Mucosa of rectum (tissue), 2 donors: ENCODE measurements around the gene CD22.

Experiments used
- H3K27ac ChIP-seq, 2 donors: one replicate each; pipeline ENCODE4 v1.7.0; 2013; ENCODE audit warnings: inconsistent platforms in 2 of 2, low read depth in 2 of 2, low read length in 2 of 2
- H3K27me3 ChIP-seq, 2 donors: one replicate each; pipeline ENCODE4 v1.7.0; 2013; ENCODE audit warnings: low read length in 2 of 2; ENCODE audit not compliant: control insufficient read depth in 2 of 2, insufficient read depth in 2 of 2
- H3K36me3 ChIP-seq, 2 donors: one replicate each; pipeline ENCODE4 v1.7.0; 2013; ENCODE audit warnings: low read length in 2 of 2; ENCODE audit not compliant: control insufficient read depth in 2 of 2, insufficient read depth in 2 of 2
- H3K4me1 ChIP-seq, 2 donors: one replicate each; pipeline ENCODE4 v1.7.0; 2013; ENCODE audit warnings: low read length in 2 of 2, mild to moderate bottlenecking in 1 of 2; ENCODE audit not compliant: control insufficient read depth in 2 of 2, insufficient read depth in 2 of 2
- H3K4me3 ChIP-seq, 2 donors: one replicate each; pipeline ENCODE4 v1.7.0; 2013; ENCODE audit warnings: low read length in 2 of 2
- H3K9ac ChIP-seq, 2 donors: one replicate each; pipeline ENCODE4 v1.7.0; 2013; ENCODE audit warnings: low read length in 2 of 2, low read depth in 1 of 2, mild to moderate bottlenecking in 1 of 2
- H3K9me3 ChIP-seq, 2 donors: one replicate each; pipeline ENCODE4 v1.7.0; 2013; ENCODE audit warnings: low read length in 2 of 2; ENCODE audit not compliant: control insufficient read depth in 2 of 2
- donor health status: healthy.
- donor health status: Normal muscosa, but diverticular disease.

CD22 gene

GRCh38 chr19:35288906-35289305 lies 40.1 kb upstream of the CD22 start:
- Histone ChIP-seq H3K9me3 (no peaks in the 10 kb centered on the region), H3K4me3 (no peak overlapping the region), H3K27me3 (peaks cover 3 to 4% of the 10 kb centered on the region in 2 donors), H3K27ac (no peak overlapping the region), H3K36me3 (no peaks in the 10 kb centered on the region), H3K4me1 (no peaks in the 10 kb centered on the region), H3K9ac (no peak overlapping the region)

- Histone ChIP-seq H3K27ac (no peak overlapping the region), H3K9ac (no peak overlapping the region), H3K4me1 (no peaks in the 10 kb centered on the region), H3K9me3 (no peaks in the 10 kb centered on the region), H3K4me3 (no peak overlapping the region), H3K27me3 (peaks cover 4% of the 10 kb centered on the region in 2 donors), H3K36me3 (no peaks in the 10 kb centered on the region)
These were observed 38.4 kb upstream of the CD22 start for GRCh38 chr19:35290381-35291127.

GRCh38 chr19:35291259-35291658 lies 37.7 kb upstream of the CD22 start:
- Histone ChIP-seq H3K9ac (no peak overlapping the region), H3K4me1 (no peaks in the 10 kb centered on the region), H3K27ac (no peak overlapping the region), H3K9me3 (no peaks in the 10 kb centered on the region), H3K36me3 (no peaks in the 10 kb centered on the region), H3K4me3 (no peak overlapping the region), H3K27me3 (peaks cover 4% of the 10 kb centered on the region in 2 donors)

- H3K4me1 ChIP-seq: no peaks in the 10 kb centered on the region
- H3K27ac ChIP-seq: no peak within 1 kb of the TSS
- H3K36me3 ChIP-seq: no peaks in the 10 kb centered on the region
- no peak within 1 kb of the TSS for H3K9ac ChIP-seq
- peaks cover 4% of the 10 kb centered on the region in 2 donors for H3K27me3 ChIP-seq
- no peaks in the 10 kb centered on the region for H3K9me3 ChIP-seq
- H3K4me3 ChIP-seq: no peak within 1 kb of the TSS
These were observed 37.1 kb upstream of the CD22 start, which contains the start of gene MAG for GRCh38 chr19:35291916-35292315. MAG (plus strand) TSS chr19:35292161; CDS start chr19:35295409, 3,248 bp downstream.

DNA sequence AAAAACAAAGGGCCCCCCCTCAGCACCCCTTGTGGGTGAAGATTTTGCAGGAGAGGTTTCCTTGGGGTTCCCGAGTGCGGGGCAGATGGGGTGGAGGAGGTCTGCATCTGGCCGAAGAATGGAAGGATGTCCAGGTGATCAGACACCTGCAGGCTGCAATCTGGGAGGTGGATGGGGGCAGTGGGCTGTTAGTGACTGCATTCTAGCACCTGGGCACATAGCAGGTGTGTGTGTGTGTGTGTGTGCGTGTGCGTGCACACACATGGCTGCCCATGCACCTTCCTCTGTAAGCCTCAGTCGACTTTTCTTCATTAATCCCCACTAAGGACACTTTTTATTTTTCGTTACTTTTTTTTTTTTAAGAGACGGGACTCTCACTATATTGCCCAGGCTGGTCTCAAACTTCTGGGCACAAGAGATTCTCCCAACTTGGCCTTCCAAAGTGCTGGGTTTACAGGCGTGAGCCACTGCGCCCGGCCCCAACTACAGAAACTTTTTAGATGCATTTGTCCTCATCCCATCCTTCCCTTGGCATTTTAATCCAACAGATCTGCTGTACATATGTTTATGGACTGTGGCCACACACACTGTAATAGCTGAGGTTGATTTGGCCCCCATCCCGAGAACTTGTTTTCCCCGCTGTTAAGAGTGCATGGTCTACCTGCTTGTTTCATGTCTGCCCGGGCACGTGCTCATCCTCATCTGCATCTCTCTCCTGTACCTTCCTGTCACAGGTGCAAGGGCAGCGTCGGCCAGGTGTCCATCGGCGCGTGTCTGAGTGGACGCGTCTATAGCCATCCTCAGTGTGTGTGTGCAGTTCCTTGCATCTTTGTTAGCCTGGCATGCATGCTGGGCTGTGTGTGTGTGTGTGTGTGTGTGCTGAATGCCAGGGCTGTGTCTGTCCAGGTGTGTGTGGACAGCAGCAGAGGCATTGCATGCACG lies 36.3 kb upstream of the CD22 start:
- H3K27me3 ChIP-seq: peaks cover 4% of the 10 kb centered on the region in 2 donors
- no peak overlapping the region for H3K27ac ChIP-seq
- H3K9ac ChIP-seq: no peak overlapping the region
- no peaks in the 10 kb centered on the region for H3K36me3 ChIP-seq
- no peaks in the 10 kb centered on the region for H3K9me3 ChIP-seq
- no peak overlapping the region for H3K4me3 ChIP-seq
- no peaks in the 10 kb centered on the region for H3K4me1 ChIP-seq

DNA sequence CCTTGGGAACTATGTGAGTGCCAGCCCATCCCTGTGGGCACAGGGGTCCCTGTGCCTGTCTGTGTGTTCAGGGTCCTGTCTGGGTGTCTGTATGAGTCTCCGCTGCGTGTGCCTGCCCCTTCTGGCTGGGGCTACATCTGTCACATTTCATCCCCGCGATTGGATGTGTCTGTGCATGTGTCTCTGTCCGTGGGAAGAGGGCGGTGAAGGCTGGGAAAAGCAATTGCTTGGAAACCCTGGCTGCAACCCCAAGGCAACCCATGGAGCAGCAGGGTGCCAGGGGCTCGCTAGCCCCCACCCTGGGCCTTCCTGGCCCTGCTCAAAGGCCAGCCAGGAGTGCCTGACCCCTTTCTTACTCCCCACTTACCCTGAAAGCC lies 35.6 kb upstream of the CD22 start:
- Histone ChIP-seq H3K9me3 (no peaks in the 10 kb centered on the region), H3K4me3 (no peak overlapping the region), H3K27me3 (peaks cover 4% of the 10 kb centered on the region in 2 donors), H3K36me3 (no peaks in the 10 kb centered on the region), H3K4me1 (no peaks in the 10 kb centered on the region), H3K27ac (no peak overlapping the region), H3K9ac (no peak overlapping the region)

- no peaks in the 10 kb centered on the region for H3K36me3 ChIP-seq
- H3K4me1 ChIP-seq: no peaks in the 10 kb centered on the region
- no peak overlapping the region for H3K9ac ChIP-seq
- H3K4me3 ChIP-seq: no peak overlapping the region
- no peaks in the 10 kb centered on the region for H3K9me3 ChIP-seq
- no peak overlapping the region for H3K27ac ChIP-seq
- H3K27me3 ChIP-seq: peaks cover 4% of the 10 kb centered on the region in 2 donors
These were observed 35.2 kb upstream of the CD22 start for GRCh38 chr19:35293808-35294207.

DNA sequence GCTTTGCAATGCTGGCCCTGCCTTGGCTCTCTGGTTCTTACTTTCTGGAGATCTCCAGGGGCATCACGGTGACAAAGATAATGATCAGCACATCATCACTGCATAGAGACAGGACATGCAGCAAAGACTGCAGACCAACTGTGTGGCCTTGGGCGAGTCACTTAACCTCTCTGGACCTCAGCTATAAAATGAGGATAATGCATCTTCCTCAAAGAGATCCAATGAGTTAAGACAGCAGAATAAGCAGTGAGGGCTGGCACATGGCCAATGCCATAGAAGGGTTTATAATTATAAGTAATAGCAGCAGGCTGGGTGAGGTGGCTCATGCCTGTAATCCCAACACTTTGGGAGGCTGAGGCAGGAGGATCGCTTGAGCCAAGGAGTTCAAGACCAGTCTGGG lies 34.7 kb upstream of the CD22 start:
- Histone ChIP-seq H3K4me3 (no peak overlapping the region), H3K27me3 (peaks cover 4% of the 10 kb centered on the region in 2 donors), H3K4me1 (no peaks in the 10 kb centered on the region), H3K9ac (no peak overlapping the region), H3K36me3 (no peaks in the 10 kb centered on the region), H3K27ac (no peak overlapping the region), H3K9me3 (no peaks in the 10 kb centered on the region)

DNA sequence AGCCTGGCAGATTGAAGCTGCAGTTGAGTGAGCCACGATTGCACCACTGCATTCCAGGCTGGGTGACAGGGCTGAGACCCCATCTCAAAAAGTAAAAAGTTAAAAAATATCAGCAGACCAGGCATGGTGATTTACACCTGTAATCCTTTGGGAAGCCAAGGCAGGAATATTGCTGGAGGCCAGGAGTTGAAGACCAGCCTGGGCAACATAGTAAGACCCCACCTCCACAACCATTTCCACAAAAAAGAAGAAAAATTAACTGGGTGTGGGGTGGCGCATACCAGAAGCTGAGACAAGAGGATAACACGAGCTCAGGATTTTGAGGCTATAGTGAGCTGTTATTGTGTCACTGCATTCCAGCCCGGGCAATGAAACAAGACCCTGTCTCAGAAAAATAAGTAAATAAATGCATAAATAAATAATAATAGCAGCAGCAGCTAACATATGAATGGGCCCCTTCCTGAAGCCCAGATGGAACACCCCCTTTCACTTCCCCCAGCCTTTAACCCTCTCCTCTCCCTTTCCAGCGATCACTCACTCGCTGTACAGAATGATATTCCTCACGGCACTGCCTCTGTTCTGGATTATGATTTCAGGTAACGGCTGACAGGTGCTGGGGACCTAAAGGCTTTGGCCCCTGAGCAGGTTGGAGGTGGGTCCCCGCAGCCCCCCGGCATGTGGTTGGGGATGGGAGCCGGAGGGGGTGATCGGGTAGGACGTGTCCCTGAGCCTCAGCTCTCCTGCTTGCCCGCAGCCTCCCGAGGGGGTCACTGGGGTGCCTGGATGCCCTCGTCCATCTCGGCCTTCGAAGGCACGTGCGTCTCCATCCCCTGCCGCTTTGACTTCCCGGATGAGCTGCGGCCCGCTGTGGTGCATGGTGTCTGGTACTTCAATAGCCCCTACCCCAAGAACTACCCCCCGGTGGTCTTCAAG lies 33.9 kb upstream of the CD22 start:
- Histone ChIP-seq H3K36me3 (no peaks in the 10 kb centered on the region), H3K27ac (no peak overlapping the region), H3K9me3 (no peaks in the 10 kb centered on the region), H3K9ac (no peak overlapping the region), H3K27me3 (peaks cover 4% of the 10 kb centered on the region in 2 donors), H3K4me1 (no peaks in the 10 kb centered on the region), H3K4me3 (no peak overlapping the region)
